Osteoblast (primary cell): Measurements from ENCODE around the gene KRTAP9-4. TPM values are rescaled to one million over a fixed set of nuclear protein-coding genes. Genes with fewer than 3 reads are reported as not detected.
"Not testable (repeated sequence)": the region's sequence is repeated elsewhere in the genome, so short reads cannot be mapped to it uniquely, and the experiment has no call there.

Experiments
- DNase-seq: peaks from one replicate; pipeline ENCODE4 v3.0.0; 2011; ENCODE audit warnings: low spot score, mixed read lengths; ENCODE audit not compliant: insufficient read length; ENCODE audit errors: missing footprints
- H2AFZ ChIP-seq: 2 replicates; pipeline ENCODE4 v1.6.0; 2011; ENCODE audit warnings: mild to moderate bottlenecking, low read length
- H3K27ac ChIP-seq: 2 replicates; pipeline ENCODE4 v1.5.1; 2011; ENCODE audit warnings: mild to moderate bottlenecking, low read depth, low read length, moderate library complexity
- H3K27me3 ChIP-seq: 2 replicates; pipeline ENCODE4 v1.6.0; 2012; ENCODE audit warnings: mild to moderate bottlenecking, control low read depth, inconsistent platforms, low read length, moderate library complexity; ENCODE audit not compliant: insufficient read depth
- H3K36me3 ChIP-seq: 2 replicates; pipeline ENCODE4 v1.5.1; 2011; ENCODE audit warnings: mild to moderate bottlenecking, low read length, control low read depth, moderate library complexity; ENCODE audit not compliant: insufficient read depth
- H3K4me1 ChIP-seq: 2 replicates; pipeline ENCODE4 v1.5.1; 2011; ENCODE audit warnings: mild to moderate bottlenecking, low read length, control low read depth, moderate library complexity; ENCODE audit not compliant: insufficient read depth
- H3K4me2 ChIP-seq: 2 replicates; pipeline ENCODE4 v1.6.0; 2011; ENCODE audit warnings: mild to moderate bottlenecking, low read length; ENCODE audit not compliant: insufficient read depth
- H3K4me3 ChIP-seq: fragments of 200-600 bp; sonication (generic); 3 replicates; pipeline ENCODE4 v1.5.1; 2012; ENCODE audit warnings: mild to moderate bottlenecking, low read length, inconsistent platforms; ENCODE audit not compliant: insufficient read depth
- H3K79me2 ChIP-seq: 2 replicates; pipeline ENCODE4 v1.6.0; 2012; ENCODE audit warnings: mild to moderate bottlenecking, low read length, control low read depth, inconsistent platforms; ENCODE audit not compliant: insufficient read depth
- H3K9me3 ChIP-seq: 2 replicates; pipeline ENCODE4 v1.5.1; 2011; ENCODE audit warnings: low read depth, low read length, control low read depth
- H4K20me1 ChIP-seq: 2 replicates; pipeline ENCODE4 v1.6.0; 2012; ENCODE audit warnings: mild to moderate bottlenecking, low read length, control low read depth; ENCODE audit not compliant: insufficient read depth
- CTCF ChIP-seq: IDR thresholded peaks from 2 replicates; pipeline ENCODE4 v1.5.1; 2011; ENCODE audit warnings: mild to moderate bottlenecking, low read depth, low read length, moderate library complexity; ENCODE audit errors: extremely low read depth
- total RNA-seq: library from RNA; depleted of rRNA; stranded (reverse); fragments of >200 nt; gene quantifications from 2 replicates; pipeline ENCODE4 v1.2.3, GENCODE V29; 2012

KRTAP9-4 gene
- total RNA-seq, 1 donor: not detected

- no peaks in the 10 kb centered on the region for H4K20me1 ChIP-seq
- H3K4me1 ChIP-seq: no peaks in the 10 kb centered on the region
- H2AFZ ChIP-seq: no peak overlapping the region
- H3K4me2 ChIP-seq: no peak overlapping the region
- no peaks in the 10 kb centered on the region for H3K79me2 ChIP-seq
- no peaks in the 10 kb centered on the region for H3K9me3 ChIP-seq
- no peak for DNase-seq
- no peak for TF ChIP-seq CTCF
- no peaks in the 10 kb centered on the region for H3K36me3 ChIP-seq
- no peak overlapping the region for H3K27ac ChIP-seq
- no peak overlapping the region for H3K4me3 ChIP-seq
- peaks cover 3% of the 10 kb centered on the region for H3K27me3 ChIP-seq
Observed at GRCh38 chr17:41231731-41232130, 17.8 kb upstream of the KRTAP9-4 start.

GRCh38 chr17:41232399-41233105 is 16.9 kb upstream of the KRTAP9-4 start, which contains the start of gene KRTAP9-3:
KRTAP9-3 (plus strand) TSS chr17:41232449; CDS start chr17:41232502, 53 bp downstream.
- not testable (repeated sequence) for H3K27me3 ChIP-seq, DNase-seq, H3K4me3 ChIP-seq, H3K4me1 ChIP-seq, H3K9me3 ChIP-seq, H3K36me3 ChIP-seq, H3K27ac ChIP-seq, H3K4me2 ChIP-seq, H2AFZ ChIP-seq, H3K79me2 ChIP-seq, H4K20me1 ChIP-seq

GRCh38 chr17:41237116-41237515 is 12.4 kb upstream of the KRTAP9-4 start:
- H3K27ac ChIP-seq, H3K79me2 ChIP-seq, H3K4me1 ChIP-seq, H3K27me3 ChIP-seq, DNase-seq, H3K9me3 ChIP-seq, H3K4me3 ChIP-seq, H2AFZ ChIP-seq, H3K36me3 ChIP-seq, H4K20me1 ChIP-seq, H3K4me2 ChIP-seq: not testable (repeated sequence)

GRCh38 chr17:41237949-41238437 is 11.5 kb upstream of the KRTAP9-4 start, which contains the start of gene KRTAP9-8:
KRTAP9-8 (plus strand) TSS chr17:41237999; CDS start chr17:41238052, 53 bp downstream.
- not testable (repeated sequence) for H3K36me3 ChIP-seq, H3K4me3 ChIP-seq, H3K79me2 ChIP-seq, H3K9me3 ChIP-seq, H3K27me3 ChIP-seq, H2AFZ ChIP-seq, DNase-seq, H4K20me1 ChIP-seq, H3K4me2 ChIP-seq, H3K27ac ChIP-seq, H3K4me1 ChIP-seq

- H3K4me1 ChIP-seq, H3K9me3 ChIP-seq, H3K36me3 ChIP-seq, DNase-seq, H2AFZ ChIP-seq, H3K27me3 ChIP-seq, H3K4me2 ChIP-seq, H4K20me1 ChIP-seq, H3K4me3 ChIP-seq, H3K79me2 ChIP-seq, H3K27ac ChIP-seq: not testable (repeated sequence)
Observed at GRCh38 chr17:41246995-41247787, 2.3 kb upstream of the KRTAP9-4 start.
